IPS-18c (cell line): ENCODE results near the gene GRM1.

Experiments
- H3K4me3 ChIP-seq: 2 replicates; pipeline ENCODE4 v1.7.0; 2013; ENCODE audit warnings: low read depth, mild to moderate bottlenecking, low read length, moderate library complexity; ENCODE audit not compliant: insufficient read depth
- H3K9me3 ChIP-seq: one replicate; pipeline ENCODE4 v1.6.1; 2013; ENCODE audit warnings: mild to moderate bottlenecking, low read length, moderate library complexity; ENCODE audit not compliant: control insufficient read depth, insufficient read depth

Gene GRM1

DNA sequence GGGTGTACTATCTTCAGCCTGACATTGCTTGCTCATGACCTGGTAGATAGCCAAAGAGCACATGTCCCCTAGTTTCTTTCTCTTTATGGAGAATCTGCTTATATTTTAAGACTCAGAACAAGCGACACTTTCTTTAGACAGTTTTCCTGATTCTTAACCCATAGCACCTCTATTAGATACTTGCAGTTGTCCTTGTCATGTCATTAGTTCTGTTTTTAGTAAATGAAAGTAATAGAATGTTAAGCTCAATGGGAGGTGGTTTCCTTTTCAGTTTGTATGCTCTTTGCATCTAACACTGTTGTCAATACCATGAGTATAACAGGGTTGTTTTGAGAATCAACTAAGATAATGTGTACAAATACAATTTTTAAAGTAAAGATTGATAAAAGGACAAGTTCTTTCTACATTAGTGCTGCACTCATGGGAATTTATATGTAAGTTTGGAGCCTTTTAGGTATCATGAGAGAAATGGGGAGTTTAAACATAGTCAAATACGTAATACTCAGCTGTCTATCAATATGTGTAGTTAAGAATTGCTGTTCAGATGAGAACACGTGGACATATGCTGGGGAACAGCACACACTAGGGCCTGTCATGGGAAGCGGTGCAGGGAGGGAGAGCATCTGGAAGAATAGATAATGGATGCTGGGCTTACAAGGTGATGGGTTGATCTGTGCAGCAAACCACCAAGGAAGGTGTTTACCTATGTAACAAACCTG is 124.3 kb downstream of the GRM1 start:
- no peaks in the 10 kb centered on the region for H3K9me3 ChIP-seq
- H3K4me3 ChIP-seq = no peak overlapping the region

DNA sequence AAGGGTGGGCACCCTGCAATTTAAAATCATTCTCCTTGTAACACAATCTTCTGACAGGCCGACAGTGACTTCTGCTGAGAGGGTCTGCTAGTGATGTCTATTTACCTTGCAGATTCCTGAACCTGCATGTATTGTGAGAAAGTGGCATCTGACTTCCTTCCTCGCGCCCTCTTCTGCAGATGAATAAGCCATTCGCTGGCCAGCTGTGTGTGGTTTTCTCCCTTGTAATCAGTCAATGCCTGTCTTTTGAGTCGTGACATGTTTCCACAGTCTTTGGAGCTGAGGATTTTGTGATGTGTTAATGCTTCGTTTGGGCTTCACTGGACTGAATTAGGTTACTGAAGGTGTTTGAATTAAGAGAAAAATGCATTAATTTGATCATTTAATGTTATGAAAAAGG is 125.3 kb downstream of the GRM1 start:
- Histone ChIP-seq H3K9me3 (no peaks in the 10 kb centered on the region), H3K4me3 (no peak overlapping the region)

DNA sequence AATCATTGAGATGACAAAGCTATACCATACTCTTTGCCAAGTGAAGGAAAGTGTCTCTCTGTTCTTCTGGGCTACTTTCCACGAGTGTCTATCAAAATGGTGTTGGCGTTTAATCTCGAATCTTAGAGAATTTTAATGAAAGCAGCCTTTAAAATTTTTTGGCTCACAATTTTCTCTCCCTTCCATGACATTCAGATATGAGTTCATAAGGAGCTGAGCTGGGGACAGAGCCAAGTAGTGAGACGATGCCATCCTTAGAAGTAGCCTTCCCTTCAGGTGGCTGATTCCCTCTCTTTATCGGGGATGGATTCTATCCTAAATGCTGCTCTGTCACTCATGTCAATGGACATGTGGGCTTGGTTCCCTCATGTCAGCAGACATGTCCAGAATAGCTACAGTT is 132.8 kb downstream of the GRM1 start:
- no peaks in the 10 kb centered on the region for H3K9me3 ChIP-seq
- H3K4me3 ChIP-seq = no peak overlapping the region

DNA sequence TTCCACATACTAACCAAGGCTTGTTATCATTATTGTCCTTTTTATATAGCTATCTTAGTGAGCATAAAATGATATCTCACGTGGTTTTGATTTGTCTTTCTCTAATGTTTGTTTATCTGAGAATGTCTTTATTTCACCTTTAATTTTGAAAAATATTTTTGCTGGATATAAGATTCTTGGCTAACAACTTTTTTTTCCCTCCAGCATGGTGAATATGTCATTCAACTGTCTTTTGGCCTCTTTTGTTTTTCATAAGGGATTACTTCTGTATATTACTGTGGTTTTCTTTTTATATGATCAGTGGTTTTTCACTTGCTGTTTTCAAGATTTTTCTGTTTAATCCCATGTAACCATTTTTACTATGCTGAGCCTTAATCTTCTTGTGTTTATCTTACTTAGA is 141.0 kb downstream of the GRM1 start:
- no peak overlapping the region for H3K4me3 ChIP-seq

DNA sequence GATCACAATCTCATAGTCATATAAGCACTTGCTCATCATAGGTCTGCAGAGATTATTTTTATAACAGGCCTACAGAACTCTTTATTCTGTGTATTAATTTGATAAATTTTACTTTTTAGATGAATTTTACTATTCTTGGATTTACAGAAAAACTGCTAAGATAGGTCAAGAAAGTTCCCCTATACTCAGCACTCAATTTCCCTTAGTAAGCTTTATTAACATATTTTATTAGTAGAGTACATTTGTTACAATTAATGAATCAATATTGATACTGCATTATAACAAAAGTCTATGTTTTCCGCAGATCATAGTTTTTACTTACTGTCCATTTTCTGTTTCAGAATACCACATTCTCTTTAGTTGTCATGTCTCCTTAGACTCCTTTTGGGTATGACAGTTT is 148.9 kb downstream of the GRM1 start:
- no peaks in the 10 kb centered on the region for H3K9me3 ChIP-seq

More for the DNA sequence above, 141.0 kb downstream of the GRM1 start:
- H3K9me3 ChIP-seq = no peaks in the 10 kb centered on the region

DNA sequence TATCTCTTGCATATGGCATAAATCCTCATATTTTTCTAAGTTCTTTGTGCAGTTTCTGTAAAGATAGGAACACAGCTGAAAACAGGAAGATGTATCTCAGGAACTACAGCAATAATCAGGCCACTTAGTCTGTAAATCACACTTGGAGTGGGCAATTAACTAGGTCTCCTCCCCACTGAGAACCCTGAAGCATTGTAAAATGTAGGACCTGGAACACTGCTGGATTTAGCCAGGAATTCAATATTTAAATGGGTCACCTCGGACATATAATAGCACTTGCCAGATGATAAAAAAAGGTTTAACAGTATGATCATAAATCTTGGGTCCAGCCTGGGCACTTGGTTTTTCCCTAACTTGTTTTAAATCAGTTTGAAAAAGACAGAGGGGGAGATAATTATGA is 155.0 kb downstream of the GRM1 start:
- Histone ChIP-seq H3K4me3 (no peak overlapping the region), H3K9me3 (no peaks in the 10 kb centered on the region)

More for the DNA sequence above, 148.9 kb downstream of the GRM1 start:
- no peak overlapping the region for H3K4me3 ChIP-seq

DNA sequence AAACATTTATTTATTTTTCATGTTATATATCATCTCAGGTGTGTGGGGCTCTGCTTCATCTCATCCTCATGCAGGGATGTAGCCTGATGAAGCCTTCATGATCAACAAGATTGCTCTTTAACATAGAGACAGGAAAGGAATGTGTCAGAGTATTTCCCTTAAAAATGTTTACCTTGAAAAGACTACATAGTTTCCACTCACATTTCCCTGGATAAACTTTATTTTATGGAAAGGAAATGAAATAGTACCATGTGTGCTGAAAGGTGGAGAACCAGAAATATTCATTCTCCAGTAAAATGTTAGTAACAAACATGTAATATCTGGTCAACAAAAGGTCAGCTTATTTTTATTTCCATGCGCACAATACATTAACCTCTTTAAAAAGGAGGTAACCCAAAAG is 155.8 kb downstream of the GRM1 start:
- no peaks in the 10 kb centered on the region for H3K9me3 ChIP-seq
- H3K4me3 ChIP-seq = no peak overlapping the region

DNA sequence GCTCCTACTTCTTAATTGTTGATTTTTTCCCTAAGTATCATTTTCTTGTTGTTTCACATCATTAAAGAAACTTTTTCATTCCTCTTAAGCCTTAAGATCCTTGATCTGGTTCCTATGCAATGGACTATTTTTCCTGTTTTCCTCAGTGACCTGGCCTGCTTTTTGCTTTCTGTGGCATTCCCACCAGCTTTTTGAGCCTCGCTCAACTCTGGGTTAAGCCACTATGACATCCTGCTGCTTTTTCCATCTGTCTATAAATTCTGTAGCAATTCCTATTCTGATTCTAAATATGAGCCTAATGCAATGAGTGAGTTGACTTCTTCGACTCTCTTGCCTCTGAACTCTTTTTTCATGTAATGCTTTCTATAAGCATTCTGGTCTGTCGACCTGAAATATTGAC is 160.3 kb downstream of the GRM1 start:
- Histone ChIP-seq H3K9me3 (no peaks in the 10 kb centered on the region), H3K4me3 (no peak overlapping the region)

DNA sequence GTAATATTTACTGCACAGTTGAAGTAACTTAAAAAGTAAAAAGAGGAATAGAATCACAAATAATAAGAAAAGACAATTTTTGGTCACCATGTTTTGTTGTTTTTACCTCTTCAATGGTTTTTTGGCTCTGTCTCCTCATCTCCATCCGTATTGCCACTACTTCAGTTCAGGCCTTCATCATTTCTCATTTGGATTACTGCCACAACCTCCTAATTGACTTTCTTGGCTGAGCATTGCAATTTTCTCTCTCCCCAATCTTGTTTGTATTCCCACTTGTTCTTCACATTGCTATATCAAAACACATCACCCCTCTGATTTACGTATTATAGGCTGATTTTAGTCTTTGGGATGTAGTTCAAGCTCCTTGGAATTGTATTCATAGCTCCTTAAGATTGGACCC is 161.7 kb downstream of the GRM1 start:
- Histone ChIP-seq H3K9me3 (peaks cover 2% of the 10 kb centered on the region), H3K4me3 (no peak overlapping the region)

DNA sequence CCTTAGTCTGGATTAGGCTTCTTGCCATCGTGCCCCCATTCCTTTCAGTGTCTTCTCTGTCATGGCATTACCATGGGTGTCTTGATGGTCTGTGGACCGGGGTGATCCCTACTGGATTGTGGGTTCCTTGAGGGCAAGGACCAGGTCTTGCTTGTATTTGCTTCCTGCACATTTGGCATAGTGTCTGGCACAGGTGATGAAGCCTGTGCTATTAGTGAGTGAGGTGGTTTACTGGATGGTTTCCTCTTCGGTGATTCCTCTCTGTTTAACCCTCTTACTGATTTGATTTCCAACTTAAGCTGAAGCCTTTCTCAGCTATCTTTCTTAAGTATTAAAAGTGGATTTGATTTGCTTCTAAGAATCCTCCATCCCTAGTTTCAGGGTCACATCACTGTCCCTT is 162.3 kb downstream of the GRM1 start:
- Histone ChIP-seq H3K4me3 (no peak overlapping the region), H3K9me3 (peaks cover 2% of the 10 kb centered on the region)

DNA sequence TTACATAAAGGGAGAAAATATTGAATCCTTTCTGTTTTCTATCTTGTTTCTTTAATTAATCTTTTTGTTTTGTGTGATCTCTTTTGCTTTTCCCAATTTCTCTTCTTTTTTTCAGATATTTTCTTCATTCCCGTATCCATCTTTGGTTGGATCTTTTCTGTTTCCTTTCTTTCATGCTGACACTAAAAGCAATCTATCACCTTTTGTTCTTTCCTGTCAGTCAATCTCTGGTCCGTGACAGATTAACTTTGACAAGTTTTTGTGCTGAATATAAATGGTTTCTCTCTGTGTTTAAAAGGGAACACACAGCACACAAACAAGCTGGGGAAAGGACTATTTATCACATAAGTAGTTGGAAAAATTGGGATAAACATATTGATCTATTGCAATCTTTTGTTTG is 162.8 kb downstream of the GRM1 start:
- Histone ChIP-seq H3K9me3 (peaks cover 2% of the 10 kb centered on the region), H3K4me3 (no peak overlapping the region)

DNA sequence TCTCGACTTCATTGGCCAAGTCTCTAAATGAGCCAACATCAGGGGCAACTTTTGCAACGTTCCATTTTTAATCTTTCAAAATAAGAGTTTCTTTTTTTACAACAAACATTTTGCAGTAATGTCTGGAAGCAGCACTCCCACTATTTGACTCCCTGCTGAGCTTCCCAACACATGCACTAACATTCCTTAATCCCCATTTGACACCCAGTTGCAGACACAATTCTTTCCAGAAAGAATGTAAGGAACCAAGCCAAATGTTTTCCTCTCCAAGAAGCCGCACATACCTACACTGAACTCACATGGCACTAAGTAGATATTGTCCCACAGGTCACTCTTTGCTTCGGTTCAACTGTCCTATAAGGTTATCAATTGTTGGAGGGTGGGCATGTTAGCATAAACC is 165.6 kb downstream of the GRM1 start:
- H3K4me3 ChIP-seq = no peak overlapping the region
- peaks cover 2% of the 10 kb centered on the region for H3K9me3 ChIP-seq

DNA sequence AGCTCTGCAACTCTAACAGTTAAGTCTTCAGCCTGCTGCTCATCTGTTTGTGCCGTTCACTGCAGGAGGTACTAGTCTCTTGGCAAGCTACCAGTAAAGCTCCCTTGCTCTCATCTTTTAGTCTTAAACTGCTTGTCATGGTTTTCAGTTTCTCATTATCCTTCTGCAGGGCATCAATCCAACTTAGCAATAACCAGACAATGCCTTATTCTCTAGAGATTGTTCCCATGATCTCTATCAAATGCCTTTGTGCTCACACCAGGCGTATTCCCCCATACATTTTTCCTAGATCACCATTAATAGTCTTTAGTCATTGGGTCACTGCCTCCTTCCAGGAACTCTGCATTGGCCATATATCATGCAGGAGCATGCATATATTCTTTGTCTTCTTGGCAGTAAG is 171.3 kb downstream of the GRM1 start:
- no peak overlapping the region for H3K4me3 ChIP-seq
- no peaks in the 10 kb centered on the region for H3K9me3 ChIP-seq

DNA sequence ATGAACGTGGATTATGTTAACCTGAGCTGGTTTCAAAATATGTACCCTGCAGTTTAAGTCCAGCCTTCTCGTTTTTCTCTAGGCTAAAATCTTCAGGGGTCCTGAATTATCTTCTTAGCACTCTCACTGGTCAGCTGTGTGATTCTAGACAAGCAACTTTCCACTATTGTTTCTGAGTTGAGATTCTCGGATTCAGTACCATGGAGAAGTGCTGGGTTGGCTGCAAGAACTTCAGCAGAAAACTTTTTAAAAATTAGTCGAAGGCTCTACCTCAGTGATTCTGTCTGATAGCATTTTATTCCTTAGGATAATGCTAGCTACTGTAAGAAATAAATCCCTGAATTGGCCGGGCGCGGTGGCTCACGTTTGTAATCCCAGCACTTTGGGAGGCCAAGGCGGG is 173.7 kb downstream of the GRM1 start:
- no peak overlapping the region for H3K4me3 ChIP-seq
- no peaks in the 10 kb centered on the region for H3K9me3 ChIP-seq

DNA sequence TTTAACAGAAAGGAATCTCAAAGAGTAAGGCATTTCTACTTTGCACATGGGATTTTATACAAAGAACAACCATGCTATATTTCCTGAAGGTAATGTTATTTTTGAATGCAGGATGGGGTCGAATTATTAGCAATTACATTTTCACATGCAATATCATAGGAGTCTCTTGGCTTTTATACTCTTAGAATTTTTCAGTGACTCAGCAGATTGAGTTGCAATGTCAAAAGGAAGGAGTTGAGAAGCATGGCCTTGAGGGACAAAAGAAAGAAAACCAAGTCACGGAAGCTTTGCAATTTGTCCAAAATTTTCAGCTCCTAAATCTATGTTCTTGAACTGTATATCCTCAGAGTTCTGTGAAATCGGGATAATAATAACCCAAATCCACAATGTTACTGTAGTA is 181.1 kb downstream of the GRM1 start:
- Histone ChIP-seq H3K9me3 (no peaks in the 10 kb centered on the region), H3K4me3 (no peak overlapping the region)

DNA sequence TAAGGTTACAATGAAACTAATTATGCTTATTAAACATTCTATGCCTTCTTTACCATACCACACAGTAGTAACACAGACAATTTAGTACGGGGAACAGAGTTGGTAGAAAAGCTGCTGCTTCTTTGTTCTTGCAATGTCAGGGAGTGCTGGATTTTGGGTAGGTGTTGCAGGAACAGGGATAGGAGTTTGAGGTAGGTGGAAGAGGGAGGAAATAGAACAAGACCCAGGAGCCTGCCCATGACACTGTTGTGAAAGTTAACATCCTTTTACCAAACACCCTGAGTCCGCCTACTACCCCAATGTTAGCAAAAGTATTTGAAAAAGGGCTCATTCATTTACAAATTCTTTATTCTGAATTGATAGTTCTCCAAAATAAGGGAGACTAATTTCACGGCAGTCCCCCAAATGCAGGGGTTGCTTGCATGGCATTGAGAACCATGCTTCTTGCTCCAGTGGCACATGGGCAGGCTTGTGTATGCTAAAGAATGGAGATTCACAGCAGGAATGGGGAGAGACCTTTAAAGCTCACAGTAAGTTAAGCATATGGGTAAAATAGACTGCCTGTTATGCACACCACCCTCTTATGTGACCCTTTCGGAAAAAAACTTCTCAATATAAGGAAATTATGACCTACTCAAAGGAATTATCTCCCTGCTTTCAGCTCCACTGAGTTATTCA is 181.7 kb downstream of the GRM1 start:
- H3K9me3 ChIP-seq = no peaks in the 10 kb centered on the region

DNA sequence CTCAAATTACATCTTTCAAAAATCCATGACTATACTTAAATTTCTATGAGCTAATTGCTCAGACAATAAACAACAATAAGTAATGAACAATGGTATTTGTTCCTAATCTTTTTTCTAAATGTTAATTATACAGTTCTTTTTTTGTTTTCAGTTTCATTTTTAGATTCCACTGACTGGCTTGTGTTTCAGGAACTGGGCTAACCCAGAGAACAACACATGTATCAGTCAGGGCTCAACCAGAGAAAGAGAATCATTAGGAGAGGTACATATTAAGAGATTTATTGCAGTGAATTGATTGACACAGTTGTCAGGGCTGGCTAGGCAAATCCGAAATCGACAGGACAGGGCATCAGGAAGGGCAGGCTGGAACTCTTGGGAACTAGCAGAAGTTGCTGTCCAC is 182.8 kb downstream of the GRM1 start:
- no peak overlapping the region for H3K4me3 ChIP-seq
- H3K9me3 ChIP-seq = no peaks in the 10 kb centered on the region

More for the DNA sequence above, 181.7 kb downstream of the GRM1 start:
- no peak overlapping the region for H3K4me3 ChIP-seq

DNA sequence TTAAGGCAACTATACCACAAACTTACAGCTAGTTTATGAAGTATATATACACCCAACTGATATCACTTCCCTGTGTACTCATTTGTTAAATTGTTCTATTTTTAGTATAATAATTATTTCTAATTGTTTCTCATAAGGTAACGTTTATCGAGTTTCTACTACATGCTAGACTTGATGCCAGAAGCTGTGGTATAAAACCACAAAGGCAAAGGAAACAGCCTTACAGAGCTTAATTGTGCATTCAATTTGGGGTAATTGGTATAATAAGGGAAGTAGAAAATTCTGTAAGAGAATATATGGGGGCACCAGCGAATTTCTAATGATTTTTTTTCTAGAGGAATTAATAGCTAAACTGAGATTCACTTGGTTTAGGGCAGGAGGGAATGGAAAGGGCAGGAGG is 183.9 kb downstream of the GRM1 start:
- no peak overlapping the region for H3K4me3 ChIP-seq
- H3K9me3 ChIP-seq = no peaks in the 10 kb centered on the region

DNA sequence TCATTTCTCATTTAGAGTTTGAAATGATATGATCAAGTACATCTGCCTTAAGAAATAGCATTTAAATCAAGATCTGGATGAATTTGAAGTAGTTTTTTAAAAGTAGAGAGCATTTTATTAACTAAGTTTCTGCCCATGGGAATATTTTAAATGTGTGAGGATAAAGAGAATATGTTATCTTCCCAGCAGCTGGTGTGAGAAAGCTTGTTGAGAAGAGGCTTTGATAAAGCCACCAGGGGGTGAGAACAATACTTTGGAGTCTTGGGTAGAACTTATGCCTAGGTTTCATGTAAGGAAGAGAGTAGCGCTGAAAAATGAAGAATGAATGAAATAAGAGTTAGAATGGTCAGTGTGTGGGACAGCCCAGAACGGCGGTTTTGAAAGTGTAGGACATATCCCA is 190.2 kb downstream of the GRM1 start:
- peaks cover 2% of the 10 kb centered on the region for H3K9me3 ChIP-seq
- no peak overlapping the region for H3K4me3 ChIP-seq
